ENCODE measurements around the gene RALGPS1. TPM values are rescaled to one million over a fixed set of nuclear protein-coding genes. Genes with fewer than 3 reads are reported as not detected.

Gene RALGPS1
- total RNA-seq, 1 experiment from 2014 or later = 18.6 TPM

- no CpG with 5 or more reads among the region's 12 CpGs for WGBS (ENCODE audit: extremely low coverage, insufficient read length, low lambda C conversion rate)
- H3K23me2 ChIP-seq (ENCODE audit: insufficient read length, low read depth, low read length, poor library complexity, severe bottlenecking) = no peaks in the 10 kb centered on the region
- DNase-seq = peak; percentile 65
- H3K23ac ChIP-seq (ENCODE audit: insufficient read length, low read depth, low read length) = no peak overlapping the region
- H4K8ac ChIP-seq (replicated peaks; ENCODE audit: insufficient read length, low read depth, low read length) = no peak overlapping the region
- H3K9me3 ChIP-seq (ENCODE audit: control insufficient read depth, low read depth, low read length) = no peaks in the 10 kb centered on the region
- peaks cover 16 to 17% of the 10 kb centered on the region in 2 experiments for H3K4me1 Mint-ChIP-seq
- no peak overlapping the region for H3K18ac ChIP-seq (ENCODE audit: insufficient read length, low read depth, low read length)
- no peak overlapping the region for H2AK5ac ChIP-seq (ENCODE audit: insufficient read length, low read length)
- H3K4me2 ChIP-seq (ENCODE audit: insufficient read depth, insufficient read length, low read length) = no peak overlapping the region
- H2BK12ac ChIP-seq (ENCODE audit: insufficient read length, low read depth, low read length) = no peak overlapping the region
- H3K27ac Mint-ChIP-seq = peak overlapping the region in 1 of 3 experiments; percentile 94; a peak in 2 of 7 replicates
- no peaks in the 10 kb centered on the region for H3K79me2 ChIP-seq (ENCODE audit: insufficient read depth, low read length)
- no peaks in the 10 kb centered on the region for H3K79me1 ChIP-seq (ENCODE audit: insufficient read depth, low read depth, low read length, poor library complexity, severe bottlenecking)
- no peak overlapping the region for H2BK5ac ChIP-seq (ENCODE audit: insufficient read length, low read length)
- no peak overlapping the region for H4K91ac ChIP-seq (ENCODE audit: insufficient read length, low read depth, low read length)
- H2BK20ac ChIP-seq (ENCODE audit: low read depth, low read length, poor library complexity, severe bottlenecking) = no peak overlapping the region
- no peak overlapping the region for H3K56ac ChIP-seq (ENCODE audit: insufficient read length, low read depth, low read length)
- H3K4ac ChIP-seq (ENCODE audit: low read depth, low read length) = no peak overlapping the region
- no peak overlapping the region for H2BK120ac ChIP-seq (ENCODE audit: low read depth, low read length, poor library complexity, severe bottlenecking)
- TF ChIP-seq CTCF (conservative IDR thresholded peaks at IDR 0.05) = peak; percentile 82
- H3K27me3 Mint-ChIP-seq (ENCODE audit: low read depth) = no peaks in the 10 kb centered on the region
- H4K5ac ChIP-seq (ENCODE audit: insufficient read length, low read depth, low read length) = no peak overlapping the region
- peaks cover 2% of the 10 kb centered on the region for H3K4me1 ChIP-seq (ENCODE audit: insufficient read depth, low read length)
- H2BK15ac ChIP-seq (ENCODE audit: low read depth, low read length) = no peak overlapping the region
- no peaks in the 10 kb centered on the region for H4K20me1 ChIP-seq (ENCODE audit: control insufficient read depth, insufficient read depth, insufficient read length)
- H3T11ph ChIP-seq (ENCODE audit: low read length) = no peak overlapping the region
- H3K27ac ChIP-seq (ENCODE audit: insufficient read length, low read depth, low read length) = no peak overlapping the region
- H3K27me3 ChIP-seq (ENCODE audit: insufficient read depth, low read length) = no peaks in the 10 kb centered on the region
- peaks cover 0 to 6% (median 0%) of the 10 kb centered on the region in 3 experiments; a peak in 2 of 7 replicates for H3K36me3 Mint-ChIP-seq (ENCODE audit: insufficient read depth in 1 of 3, low read depth in 3 of 3)
- H2AFZ ChIP-seq (ENCODE audit: low read length) = no peak overlapping the region
- no peaks in the 10 kb centered on the region for H3K9me3 Mint-ChIP-seq
- H3K14ac ChIP-seq (ENCODE audit: insufficient read depth, low read length) = no peak overlapping the region
- H3K4me3 Mint-ChIP-seq = no peak overlapping the region
- no peak overlapping the region for H3K9ac ChIP-seq (ENCODE audit: extremely low read depth, insufficient read length, low read length)
These were observed 51.2 kb downstream of the RALGPS1 start for GRCh38 chr9:126965541-126966428.

All from H9 (cell line).